Esophagus muscularis mucosa (tissue), 4 donors: ENCODE results near the gene PRPF6. TPM values are rescaled to one million over a fixed set of nuclear protein-coding genes. Genes with fewer than 3 reads are reported as not detected.
A peak's percentile ranks its signal among the peaks of the same experiment; 100 is the strongest.

Source experiments
- DNase-seq: peaks from one replicate; pipeline ENCODE4 v3.0.0-alpha.2; 2017; ENCODE audit errors: extremely low spot score
- H3K27ac ChIP-seq, 4 donors: fragments of 200-600 bp; sonication (generic); replicated peaks in 1 of 4; 1 replicate in 3 of 4; 2 replicates in 1 of 4; pipeline ENCODE4 v1.5.1; 2016 to 2019; ENCODE audit warnings: mild to moderate bottlenecking in 1 of 4
- H3K27me3 ChIP-seq, 4 donors: fragments of 200-600 bp; sonication (generic); one replicate each; pipeline versions ENCODE4 v1.5.1 to v1.6.0; 2016 to 2019
- H3K36me3 ChIP-seq, 4 donors: fragments of 200-600 bp; sonication (generic); one replicate each; pipeline ENCODE4 v1.5.1; 2016 to 2019
- H3K4me1 ChIP-seq, 4 donors: fragments of 200-600 bp; sonication (generic); one replicate each; pipeline ENCODE4 v1.5.1; 2016 to 2019
- H3K4me3 ChIP-seq, 4 donors: fragments of 200-600 bp; sonication (generic); 1 replicate in 2 of 4; 2 replicates in 2 of 4; pipeline ENCODE4 v1.5.1; 2016 to 2019; ENCODE audit warnings: mild to moderate bottlenecking in 4 of 4, moderate library complexity in 1 of 4
- H3K9me3 ChIP-seq, 4 donors: fragments of 200-600 bp; sonication (generic); 1 replicate in 3 of 4; 2 replicates in 1 of 4; pipeline ENCODE4 v1.5.1; 2016 to 2019
- EP300 ChIP-seq: sonication (generic); formaldehyde crosslinking; IDR thresholded peaks from one replicate; pipeline ENCODE4 v1.6.1; 2017; ENCODE audit warnings: antibody characterized with exemption
- POLR2A ChIP-seq: fragments of 450-650 bp; IDR thresholded peaks from one replicate; pipeline ENCODE4 v1.6.1; 2017; ENCODE audit warnings: antibody characterized with exemption, moderate library complexity, mild to moderate bottlenecking, low read depth
- POLR2AphosphoS5 ChIP-seq, 2 donors: sonication (generic); formaldehyde crosslinking; IDR thresholded peaks; one replicate each; pipeline ENCODE4 v1.6.1; 2017; ENCODE audit warnings: antibody characterized with exemption in 2 of 2
- whole genome bisulfite sequencing: methylation state at CpG from one replicate; pipeline ENCODE4 v1.1.5; 2018; 5-methylcytosine and 5-hydroxymethylcytosine counted together
- intact Hi-C: fragments of 100-400 bp; cut with DNase I; formaldehyde crosslinking; loops from one replicate; pipeline ENCODE4 v1.15.1; 2023
- total RNA-seq, 4 donors: library from RNA; depleted of rRNA; stranded (reverse); fragments of >200 nt; gene quantifications; one replicate each; pipeline versions ENCODE4 v1.1.0 to v1.2.1, GENCODE V29; 2016
- TF ChIP-seq, protein P1 (sequence below), 3 experiments: fragments of 200-600 bp in 2 of 3; fragments of 450-650 bp in 1 of 3; sonication (generic) in 2 of 3; IDR thresholded peaks; one replicate each; pipeline ENCODE4 v1.5.1; 2017 to 2019; ENCODE audit warnings: antibody characterized with exemption in 3 of 3, mild to moderate bottlenecking in 2 of 3, moderate library complexity in 1 of 3

The PRPF6 gene
- total RNA-seq, 4 donors from 2014 or later = 46.1 to 64.9 (median 58.7) TPM

DNA sequence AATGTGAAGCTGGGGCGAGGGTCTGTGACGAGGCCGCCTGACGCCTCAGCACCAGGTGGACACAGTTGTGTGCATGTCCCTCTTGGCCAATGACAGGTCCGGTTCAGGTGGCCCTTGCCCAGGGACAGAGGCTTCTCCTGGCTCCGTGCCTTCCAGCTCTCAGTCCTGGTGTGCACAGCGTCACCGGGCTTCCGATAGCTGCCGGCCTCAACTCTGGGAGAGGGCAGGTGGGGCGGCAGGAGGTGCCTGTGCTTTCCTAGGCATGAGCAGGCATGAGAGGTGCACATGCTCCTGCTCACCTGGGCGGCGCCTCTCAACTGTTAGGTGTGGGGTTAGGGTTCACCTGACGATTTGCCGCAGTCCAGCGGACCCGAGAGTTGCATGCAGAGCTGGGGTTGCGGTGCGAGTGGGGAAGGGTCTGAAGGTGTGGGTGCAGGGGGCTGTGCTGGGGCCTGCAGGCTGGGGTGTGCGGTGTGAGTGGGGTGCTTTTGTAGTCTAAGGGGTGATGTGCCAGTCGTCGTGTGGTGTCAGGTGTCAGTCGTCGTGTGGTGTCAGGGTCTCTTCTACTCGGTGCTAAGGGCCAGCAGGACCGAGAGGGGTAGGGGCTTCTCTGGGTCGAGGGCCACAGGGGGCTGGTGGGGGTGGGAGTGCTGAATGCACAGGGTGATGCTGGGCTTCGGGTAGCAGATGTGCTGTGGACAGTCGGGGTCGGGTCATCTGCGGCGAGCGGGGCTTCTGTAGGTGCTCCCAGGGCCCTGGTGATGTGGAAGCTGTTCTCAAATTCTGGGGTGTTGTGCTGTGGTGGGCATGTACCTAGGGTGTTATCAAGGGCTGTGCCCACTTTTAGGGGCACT, 72.3 kb downstream of the PRPF6 start:
- H3K4me1 ChIP-seq = peaks cover 30 to 71% (median 61%) of the 10 kb centered on the region in 4 donors

DNA sequence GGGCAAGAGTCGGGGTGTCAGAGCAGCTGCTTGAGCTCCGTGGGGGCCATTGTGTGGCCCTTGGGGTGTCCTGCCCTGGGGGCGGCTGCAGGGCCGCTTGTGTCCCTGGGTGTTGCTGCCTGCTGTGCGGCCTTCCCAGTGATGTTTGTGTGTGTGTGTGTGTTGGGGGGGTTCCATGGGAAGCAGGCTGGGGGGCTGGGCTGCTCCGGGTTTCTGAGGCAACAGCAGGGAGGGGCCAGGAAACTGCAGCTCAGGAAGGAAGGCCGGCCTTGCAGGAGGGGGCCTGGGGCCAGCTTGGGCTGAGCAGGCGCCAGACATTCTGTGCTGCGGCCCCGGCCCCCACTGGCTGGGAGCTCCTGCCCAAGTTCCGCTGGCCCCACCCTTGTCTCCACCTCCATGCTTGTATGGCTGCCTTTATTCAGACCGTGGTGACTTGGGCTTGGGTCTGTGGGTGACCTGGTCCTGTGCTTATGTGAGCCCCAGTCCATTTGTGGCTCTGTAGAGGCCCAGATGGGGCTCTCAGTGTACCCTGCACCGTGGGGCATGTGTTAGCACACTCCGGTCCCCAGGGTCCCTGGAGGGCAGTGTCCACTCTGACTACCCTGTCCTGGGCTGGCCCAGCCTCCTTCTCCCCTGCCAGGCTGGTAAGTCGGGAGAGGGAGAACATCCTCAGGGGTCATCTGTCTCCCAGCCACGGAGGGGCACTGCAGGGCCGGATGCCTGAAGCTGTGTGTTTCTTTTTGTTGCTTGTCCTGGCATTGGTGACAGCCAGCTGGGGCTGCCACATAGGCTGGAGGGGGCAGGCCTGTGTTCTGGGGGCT, 73.1 kb downstream of the PRPF6 start:
- Histone ChIP-seq H3K27ac (peak overlapping the region in 3 of 4 donors; percentile 70 to 77 (median 76)), H3K9me3 (no peaks in the 10 kb centered on the region), H3K36me3 (no peaks in the 10 kb centered on the region), H3K4me3 (peak overlapping the region in 2 of 4 donors; percentile 12 to 22), H3K4me1 (peaks cover 30 to 63% (median 54%) of the 10 kb centered on the region in 4 donors), H3K27me3 (peaks cover 0 to 92% (median 26%) of the 10 kb centered on the region in 4 donors)
- intact Hi-C loops = no loop called here
- peak; percentile 23 to 28 for TF ChIP-seq POLR2AphosphoS5 (IDR thresholded peaks at IDR 0.05)
- TF ChIP-seq EP300 = no peak
- 43% methylated on average over 9 of the region's 17 CpGs for WGBS
- no peak for DNase-seq

More for the DNA sequence above, 72.3 kb downstream of the PRPF6 start:
- Histone ChIP-seq H3K27me3 (peaks cover 0 to 98% (median 26%) of the 10 kb centered on the region in 4 donors), H3K4me3 (peak overlapping the region in 2 of 4 donors; percentile 12 to 22), H3K27ac (peak overlapping the region; percentile 49 to 77 (median 68)), H3K9me3 (no peaks in the 10 kb centered on the region), H3K36me3 (peaks cover 0 to under 1% (median 0%) of the 10 kb centered on the region in 4 donors)
- intact Hi-C loops = no loop called here
- TF ChIP-seq EP300 (no peak), POLR2A (no peak), POLR2AphosphoS5 (IDR thresholded peaks at IDR 0.05) (no peak)
- TF ChIP-seq, protein P1, sequence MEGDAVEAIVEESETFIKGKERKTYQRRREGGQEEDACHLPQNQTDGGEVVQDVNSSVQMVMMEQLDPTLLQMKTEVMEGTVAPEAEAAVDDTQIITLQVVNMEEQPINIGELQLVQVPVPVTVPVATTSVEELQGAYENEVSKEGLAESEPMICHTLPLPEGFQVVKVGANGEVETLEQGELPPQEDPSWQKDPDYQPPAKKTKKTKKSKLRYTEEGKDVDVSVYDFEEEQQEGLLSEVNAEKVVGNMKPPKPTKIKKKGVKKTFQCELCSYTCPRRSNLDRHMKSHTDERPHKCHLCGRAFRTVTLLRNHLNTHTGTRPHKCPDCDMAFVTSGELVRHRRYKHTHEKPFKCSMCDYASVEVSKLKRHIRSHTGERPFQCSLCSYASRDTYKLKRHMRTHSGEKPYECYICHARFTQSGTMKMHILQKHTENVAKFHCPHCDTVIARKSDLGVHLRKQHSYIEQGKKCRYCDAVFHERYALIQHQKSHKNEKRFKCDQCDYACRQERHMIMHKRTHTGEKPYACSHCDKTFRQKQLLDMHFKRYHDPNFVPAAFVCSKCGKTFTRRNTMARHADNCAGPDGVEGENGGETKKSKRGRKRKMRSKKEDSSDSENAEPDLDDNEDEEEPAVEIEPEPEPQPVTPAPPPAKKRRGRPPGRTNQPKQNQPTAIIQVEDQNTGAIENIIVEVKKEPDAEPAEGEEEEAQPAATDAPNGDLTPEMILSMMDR (IDR thresholded peaks at IDR 0.05) = no peak
- 88% methylated on average over 28 of the region's 33 CpGs for WGBS
- no peak for DNase-seq

DNA sequence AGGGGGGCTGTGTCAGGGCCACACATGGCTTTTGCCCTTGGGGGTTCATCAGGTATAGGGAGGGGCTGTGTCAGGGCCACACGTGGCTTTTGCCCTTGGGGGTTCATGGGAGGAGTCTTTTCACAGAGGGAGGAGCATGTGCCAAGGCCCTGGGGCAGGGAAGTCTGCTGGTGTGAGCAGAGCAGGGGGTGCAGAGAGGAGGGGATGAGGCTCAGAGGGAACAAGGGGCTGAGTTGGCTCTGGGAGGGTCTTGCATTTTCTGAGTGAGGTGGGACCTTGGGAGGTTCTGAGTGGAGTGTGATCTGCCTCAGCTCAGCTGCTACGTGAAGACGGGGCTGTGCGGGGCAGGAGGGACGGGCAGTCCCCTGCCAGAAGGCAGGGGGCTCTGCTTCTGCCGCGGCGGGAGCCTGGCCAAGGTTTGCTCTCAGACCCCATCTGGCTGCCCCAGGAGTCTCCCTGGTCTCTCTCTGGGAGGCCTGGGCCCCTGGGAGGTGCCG, 74.5 kb downstream of the PRPF6 start:
- Histone ChIP-seq H3K36me3 (no peaks in the 10 kb centered on the region), H3K4me3 (no peak overlapping the region), H3K4me1 (peaks cover 27 to 51% (median 46%) of the 10 kb centered on the region in 4 donors), H3K9me3 (no peaks in the 10 kb centered on the region), H3K27ac (peak overlapping the region in 3 of 4 donors; percentile 70 to 76 (median 75)), H3K27me3 (peaks cover 0 to 78% (median 16%) of the 10 kb centered on the region in 4 donors)
- 71% methylated on average over 9 of the region's 9 CpGs for WGBS
- DNase-seq = no peak
- intact Hi-C loops = no loop called here
- TF ChIP-seq POLR2A (no peak), POLR2AphosphoS5 (IDR thresholded peaks at IDR 0.05) (no peak), EP300 (no peak)
- TF ChIP-seq, protein P1 (IDR thresholded peaks at IDR 0.05) = no peak

DNA sequence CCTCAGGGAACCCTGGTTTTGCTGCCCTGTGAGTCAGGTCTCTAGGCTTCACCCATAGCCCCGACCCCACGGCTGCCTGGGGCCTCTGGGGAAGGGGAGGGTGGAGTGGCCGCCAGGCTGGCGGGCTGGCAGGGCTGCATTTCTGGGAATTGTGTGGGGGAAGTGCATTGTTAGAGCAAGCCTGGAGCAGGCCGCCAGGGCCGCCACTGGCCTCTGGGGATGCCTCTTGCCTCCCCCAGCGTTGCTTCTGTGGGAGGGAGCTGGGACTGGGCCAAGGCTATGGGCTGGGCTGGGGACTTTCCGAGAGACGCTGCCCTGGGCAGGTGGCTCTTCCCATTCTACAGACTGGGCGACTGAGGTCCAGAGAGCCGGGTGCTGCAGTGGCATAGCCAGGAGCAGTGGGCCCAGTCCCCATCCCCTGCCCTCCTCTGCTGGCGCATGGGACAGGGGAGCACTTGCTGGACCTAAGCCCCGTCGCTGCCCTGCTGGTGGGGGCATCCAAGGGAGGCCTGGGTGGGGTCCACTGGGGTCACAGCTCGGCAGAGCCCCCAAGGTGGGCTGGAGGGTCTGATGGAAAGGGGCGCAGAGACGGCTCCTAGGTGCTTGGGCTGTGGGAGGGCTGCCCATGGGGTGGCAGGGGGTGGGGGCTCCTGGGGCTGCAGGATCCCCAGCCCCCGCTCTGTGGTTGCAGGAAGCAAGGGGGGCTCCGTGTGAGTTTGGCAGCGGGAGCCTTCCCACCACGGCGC, 75.1 kb downstream of the PRPF6 start:
- peak overlapping the region in 1 of 4 donors; percentile 29 for H3K4me3 ChIP-seq
- intact Hi-C loops = no loop called here
- TF ChIP-seq, protein P1 (IDR thresholded peaks at IDR 0.05) = no peak
- peak in 1 of 2 donors; percentile 41 for TF ChIP-seq POLR2AphosphoS5 (IDR thresholded peaks at IDR 0.05)
- TF ChIP-seq EP300 = no peak
- TF ChIP-seq POLR2A = no peak
- no peak for DNase-seq
- H3K4me1 ChIP-seq = peaks cover 27 to 48% (median 44%) of the 10 kb centered on the region in 4 donors
- H3K9me3 ChIP-seq = no peaks in the 10 kb centered on the region
- 30% methylated on average over 6 of the region's 22 CpGs for WGBS
- no peaks in the 10 kb centered on the region for H3K36me3 ChIP-seq
- peak overlapping the region; percentile 42 to 76 (median 72) for H3K27ac ChIP-seq
- peaks cover 0 to 72% (median 10%) of the 10 kb centered on the region in 4 donors for H3K27me3 ChIP-seq
